IPS-15b (cell line): ENCODE results near the gene SGPP2.

Experiments
- H3K27me3 ChIP-seq: one replicate; pipeline ENCODE4 v1.6.1; 2013; ENCODE audit warnings: low read length; ENCODE audit not compliant: control insufficient read depth, insufficient read depth
- H3K36me3 ChIP-seq: one replicate; pipeline ENCODE4 v1.6.1; 2013; ENCODE audit warnings: low read length; ENCODE audit not compliant: control insufficient read depth, insufficient read depth
- H3K4me1 ChIP-seq: one replicate; pipeline ENCODE4 v1.6.1; 2013; ENCODE audit warnings: mild to moderate bottlenecking, low read length; ENCODE audit not compliant: control insufficient read depth, insufficient read depth
- H3K4me3 ChIP-seq: one replicate; pipeline ENCODE4 v1.5.1; 2013; ENCODE audit warnings: low read depth, low read length
- H3K9ac ChIP-seq: one replicate; pipeline ENCODE4 v1.6.1; 2013; ENCODE audit warnings: low read depth, mild to moderate bottlenecking, low read length
- H3K9me3 ChIP-seq: one replicate; pipeline ENCODE4 v1.6.1; 2013; ENCODE audit warnings: mild to moderate bottlenecking, low read length; ENCODE audit not compliant: control insufficient read depth, insufficient read depth

Gene SGPP2

DNA sequence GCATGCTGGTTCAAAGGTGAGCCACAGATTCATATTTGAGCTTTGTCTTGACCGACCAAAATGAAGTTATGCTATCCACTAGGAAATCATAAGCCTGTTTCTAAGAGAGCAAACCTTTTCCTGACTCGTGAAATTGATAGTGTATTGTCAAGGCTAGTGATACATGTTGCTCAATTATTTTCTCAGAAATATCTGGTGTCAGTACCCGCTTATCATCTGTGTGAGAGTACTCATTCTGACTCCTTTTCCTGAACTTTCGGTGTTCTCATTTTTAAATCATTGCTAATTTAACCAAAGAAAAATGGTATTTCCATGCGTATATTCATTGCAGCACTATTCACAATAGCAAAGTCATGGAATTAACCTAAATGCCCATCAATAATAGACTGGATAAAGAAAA lies 56.2 kb downstream of the SGPP2 start:
- Histone ChIP-seq H3K27me3 (peaks cover 90% of the 10 kb centered on the region), H3K4me3 (no peak overlapping the region), H3K4me1 (peaks cover 3% of the 10 kb centered on the region), H3K36me3 (no peaks in the 10 kb centered on the region), H3K9ac (no peak overlapping the region), H3K9me3 (no peaks in the 10 kb centered on the region)

GRCh38 chr2:222481941-222482340 lies 57.6 kb downstream of the SGPP2 start:
- no peaks in the 10 kb centered on the region for H3K9me3 ChIP-seq
- H3K9ac ChIP-seq: no peak overlapping the region
- peaks cover 3% of the 10 kb centered on the region for H3K4me1 ChIP-seq
- peaks cover 81% of the 10 kb centered on the region for H3K27me3 ChIP-seq
- no peaks in the 10 kb centered on the region for H3K36me3 ChIP-seq
- no peak overlapping the region for H3K4me3 ChIP-seq

DNA sequence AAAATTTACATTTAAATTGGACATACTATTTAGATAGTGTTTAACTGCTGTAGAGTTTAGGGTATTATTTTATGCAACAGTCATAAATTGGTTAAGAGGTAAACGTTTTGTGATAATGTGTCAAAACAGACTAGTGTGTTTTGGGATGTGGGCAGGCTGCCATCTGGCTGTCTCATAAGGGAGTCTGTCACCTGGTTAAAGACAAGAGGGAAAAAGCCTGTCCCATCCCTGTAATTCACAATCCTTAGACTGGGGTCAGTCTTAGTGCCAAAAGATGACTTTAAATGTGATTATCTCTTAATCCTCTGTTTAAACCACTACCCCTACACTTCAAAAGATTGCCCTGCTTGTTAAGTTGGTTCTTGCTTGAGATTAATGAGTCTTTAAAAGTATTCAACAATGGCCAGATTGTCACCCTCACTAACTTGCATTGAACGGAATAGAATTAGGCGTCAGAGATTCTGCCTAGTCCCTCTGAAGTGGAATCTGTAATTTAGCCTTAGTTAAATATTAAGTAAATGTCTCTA lies 59.2 kb downstream of the SGPP2 start:
- Histone ChIP-seq H3K27me3 (peaks cover 80% of the 10 kb centered on the region), H3K4me1 (no peaks in the 10 kb centered on the region), H3K9me3 (no peaks in the 10 kb centered on the region), H3K4me3 (no peak overlapping the region), H3K9ac (no peak overlapping the region), H3K36me3 (no peaks in the 10 kb centered on the region)

DNA sequence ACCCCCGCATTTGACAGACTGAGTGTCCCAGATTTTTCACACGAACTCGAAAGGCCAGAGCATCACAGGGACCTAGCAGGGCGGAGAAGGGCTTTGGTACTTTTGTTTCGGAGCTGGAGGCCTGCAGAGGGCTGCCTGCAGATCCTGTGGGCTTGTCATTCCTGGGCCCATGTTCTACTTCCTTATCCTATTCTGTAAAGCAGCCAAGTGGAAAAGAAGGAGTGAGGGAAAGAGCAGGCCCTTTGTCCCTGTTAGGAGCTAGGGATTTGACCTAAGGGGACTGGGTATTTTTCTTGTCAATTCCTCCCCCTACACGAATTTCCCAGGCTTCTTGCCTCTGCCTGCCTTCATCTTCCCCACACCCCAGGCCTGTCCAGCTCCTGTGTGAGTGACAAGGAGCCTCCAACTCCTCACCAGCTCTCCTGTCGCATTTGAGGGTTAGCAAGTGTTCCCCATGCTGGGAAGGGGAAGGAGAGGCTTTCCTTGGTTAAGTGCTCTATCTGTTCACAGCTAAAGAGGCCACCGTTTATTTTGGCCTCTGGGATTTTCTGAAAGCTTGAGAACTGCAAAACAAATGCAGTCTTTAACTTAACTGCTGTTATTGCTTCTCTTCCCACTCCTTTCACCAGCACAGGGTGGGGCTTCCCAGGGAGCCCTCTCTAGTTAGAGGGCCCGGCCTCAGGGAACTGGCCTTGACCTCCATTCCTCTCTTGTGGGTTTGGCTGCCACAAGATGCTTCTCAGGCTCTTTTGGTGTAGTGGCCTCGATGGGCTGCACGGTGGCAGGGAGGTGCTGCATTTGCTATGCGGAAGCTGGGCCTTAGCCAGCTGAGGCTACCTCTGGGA lies 61.2 kb downstream of the SGPP2 start:
- Histone ChIP-seq H3K4me3 (no peak overlapping the region), H3K9ac (no peak overlapping the region), H3K4me1 (no peaks in the 10 kb centered on the region), H3K27me3 (peaks cover 68% of the 10 kb centered on the region), H3K36me3 (no peaks in the 10 kb centered on the region), H3K9me3 (no peaks in the 10 kb centered on the region)

GRCh38 chr2:222490131-222490530 lies 65.8 kb downstream of the SGPP2 start:
- no peaks in the 10 kb centered on the region for H3K36me3 ChIP-seq
- H3K9ac ChIP-seq: no peak overlapping the region
- no peak overlapping the region for H3K4me3 ChIP-seq
- H3K4me1 ChIP-seq: no peaks in the 10 kb centered on the region
- H3K27me3 ChIP-seq: peaks cover 23% of the 10 kb centered on the region
- peaks cover 6% of the 10 kb centered on the region for H3K9me3 ChIP-seq

GRCh38 chr2:222492683-222493082 lies 68.3 kb downstream of the SGPP2 start:
- Histone ChIP-seq H3K9me3 (peaks cover 6% of the 10 kb centered on the region), H3K27me3 (peaks cover 12% of the 10 kb centered on the region), H3K9ac (no peak overlapping the region), H3K4me1 (no peaks in the 10 kb centered on the region), H3K4me3 (no peak overlapping the region), H3K36me3 (no peaks in the 10 kb centered on the region)

- Histone ChIP-seq H3K9me3 (peaks cover 6% of the 10 kb centered on the region), H3K36me3 (no peaks in the 10 kb centered on the region), H3K27me3 (no peaks in the 10 kb centered on the region), H3K4me1 (no peaks in the 10 kb centered on the region), H3K4me3 (no peak overlapping the region), H3K9ac (no peak overlapping the region)
Measured at GRCh38 chr2:222494104-222494739, 69.9 kb downstream of the SGPP2 start.

DNA sequence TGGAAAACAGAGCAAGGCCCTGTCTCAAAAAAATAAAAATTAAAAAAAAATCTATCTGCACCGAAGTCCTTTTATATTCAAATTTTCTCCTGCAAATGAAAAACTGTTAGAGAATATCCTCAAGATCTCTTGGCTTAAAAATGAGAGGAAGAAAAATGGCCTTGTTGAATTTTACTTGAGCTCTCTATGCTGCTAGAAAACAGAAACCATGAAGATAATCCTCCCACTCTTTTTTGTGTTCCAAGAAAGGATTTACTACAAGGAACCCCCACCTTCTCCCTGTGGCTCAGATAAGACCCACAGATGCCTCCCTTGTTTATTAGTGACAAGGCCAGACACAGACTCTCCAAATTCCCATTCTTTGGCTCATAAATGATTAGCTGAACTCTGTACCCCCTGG lies 71.0 kb downstream of the SGPP2 start:
- no peaks in the 10 kb centered on the region for H3K36me3 ChIP-seq
- no peak overlapping the region for H3K9ac ChIP-seq
- no peak overlapping the region for H3K4me3 ChIP-seq
- peaks cover 6% of the 10 kb centered on the region for H3K9me3 ChIP-seq
- no peaks in the 10 kb centered on the region for H3K27me3 ChIP-seq
- no peaks in the 10 kb centered on the region for H3K4me1 ChIP-seq

DNA sequence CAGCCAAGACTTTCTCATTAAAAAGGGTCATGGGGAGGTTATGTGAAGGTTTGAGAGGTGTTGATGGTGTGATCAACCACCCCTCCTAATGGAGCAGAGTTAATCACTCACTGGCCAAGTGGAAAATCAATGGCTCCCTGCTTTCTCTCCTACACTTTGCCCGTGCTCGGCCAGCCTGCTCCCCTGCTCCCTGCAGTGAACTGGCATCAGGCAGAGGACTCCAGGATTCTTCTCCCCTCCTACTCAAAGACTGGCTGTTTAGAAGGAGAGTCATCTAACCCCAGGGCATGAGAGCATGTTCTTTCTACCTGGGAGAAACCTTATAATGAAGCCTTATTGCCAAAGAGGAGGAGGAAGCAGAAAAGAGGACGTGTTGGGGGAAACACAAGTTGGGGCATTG lies 74.9 kb downstream of the SGPP2 start:
- Histone ChIP-seq H3K4me1 (no peaks in the 10 kb centered on the region), H3K9me3 (no peaks in the 10 kb centered on the region), H3K27me3 (no peaks in the 10 kb centered on the region), H3K4me3 (no peak overlapping the region), H3K36me3 (no peaks in the 10 kb centered on the region), H3K9ac (no peak overlapping the region)

DNA sequence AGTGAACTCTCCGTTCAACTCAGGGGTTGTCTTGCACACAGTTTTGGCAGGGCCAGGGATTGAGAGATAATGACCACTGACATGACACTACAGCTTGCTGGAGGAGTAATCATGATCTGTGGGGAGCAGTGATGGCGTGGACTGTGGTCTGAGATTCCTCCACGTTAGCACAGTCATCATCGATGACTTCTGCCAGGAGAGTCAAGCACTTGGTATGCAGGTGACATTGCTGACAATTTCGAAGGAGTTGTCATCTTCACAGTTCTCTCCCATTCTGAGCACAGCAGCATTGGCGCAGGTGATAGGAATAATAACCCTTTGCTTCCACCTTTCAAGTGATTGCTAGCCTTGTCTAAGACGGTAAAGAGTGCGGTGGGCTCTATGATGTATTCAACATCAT lies 79.8 kb downstream of the SGPP2 start:
- Histone ChIP-seq H3K4me1 (no peaks in the 10 kb centered on the region), H3K27me3 (no peaks in the 10 kb centered on the region), H3K9me3 (no peaks in the 10 kb centered on the region), H3K36me3 (no peaks in the 10 kb centered on the region), H3K4me3 (no peak overlapping the region), H3K9ac (no peak overlapping the region)

GRCh38 chr2:222504719-222505118 lies 80.4 kb downstream of the SGPP2 start:
- Histone ChIP-seq H3K27me3 (peaks cover under 1% of the 10 kb centered on the region), H3K4me1 (no peaks in the 10 kb centered on the region), H3K9me3 (no peaks in the 10 kb centered on the region), H3K36me3 (no peaks in the 10 kb centered on the region), H3K9ac (no peak overlapping the region), H3K4me3 (no peak overlapping the region)
